Activated T-cell treated with anti-CD3 and anti-CD28 coated beads for 1 hour (primary cell): Measurements from ENCODE around the gene UBA52.

Experiments
- DNase-seq: peaks from one replicate; pipeline ENCODE4 v3.0.0-alpha.2; 2020; ENCODE audit warnings: low read depth

The UBA52 gene

GRCh38 chr19:18608805-18609716 lies 37.4 kb downstream of the UBA52 start:
- DNase-seq: no peak

DNA sequence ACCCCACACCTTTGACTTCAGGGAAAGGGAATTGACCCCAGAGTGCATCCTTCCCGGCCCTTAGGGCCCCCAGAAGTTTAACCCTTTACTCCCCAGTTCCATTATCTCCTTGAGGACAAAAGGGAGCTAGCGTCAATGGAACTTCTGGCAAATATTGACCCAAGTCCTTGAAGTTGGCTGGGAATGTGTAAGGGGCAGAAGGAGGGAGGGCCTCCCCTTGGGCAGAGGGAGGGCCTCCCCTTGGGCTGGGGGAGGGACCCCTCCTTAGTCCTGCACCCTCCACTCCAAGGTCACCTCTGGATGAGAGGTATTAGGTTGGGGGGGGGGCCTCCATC lies 38.0 kb downstream of the UBA52 start:
- DNase-seq: no peak

DNA sequence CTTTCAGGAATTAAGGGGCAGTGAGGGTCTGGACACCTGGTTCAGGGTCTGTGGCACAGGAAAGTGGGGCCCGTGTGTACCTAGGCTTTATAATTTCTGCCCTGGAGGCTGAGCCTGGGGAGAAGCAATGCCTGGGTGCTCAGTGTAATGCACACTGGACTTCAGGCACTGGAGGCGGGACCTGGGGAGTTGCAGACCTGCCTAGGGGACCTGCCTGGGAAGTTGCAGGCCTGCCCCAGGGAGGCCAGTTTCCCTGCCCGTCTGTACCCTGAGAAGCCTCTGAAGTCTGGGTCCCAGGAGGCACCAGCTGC lies 38.5 kb downstream of the UBA52 start:
- no peak for DNase-seq

GRCh38 chr19:18610556-18611326 lies 39.1 kb downstream of the UBA52 start:
- no peak for DNase-seq

DNA sequence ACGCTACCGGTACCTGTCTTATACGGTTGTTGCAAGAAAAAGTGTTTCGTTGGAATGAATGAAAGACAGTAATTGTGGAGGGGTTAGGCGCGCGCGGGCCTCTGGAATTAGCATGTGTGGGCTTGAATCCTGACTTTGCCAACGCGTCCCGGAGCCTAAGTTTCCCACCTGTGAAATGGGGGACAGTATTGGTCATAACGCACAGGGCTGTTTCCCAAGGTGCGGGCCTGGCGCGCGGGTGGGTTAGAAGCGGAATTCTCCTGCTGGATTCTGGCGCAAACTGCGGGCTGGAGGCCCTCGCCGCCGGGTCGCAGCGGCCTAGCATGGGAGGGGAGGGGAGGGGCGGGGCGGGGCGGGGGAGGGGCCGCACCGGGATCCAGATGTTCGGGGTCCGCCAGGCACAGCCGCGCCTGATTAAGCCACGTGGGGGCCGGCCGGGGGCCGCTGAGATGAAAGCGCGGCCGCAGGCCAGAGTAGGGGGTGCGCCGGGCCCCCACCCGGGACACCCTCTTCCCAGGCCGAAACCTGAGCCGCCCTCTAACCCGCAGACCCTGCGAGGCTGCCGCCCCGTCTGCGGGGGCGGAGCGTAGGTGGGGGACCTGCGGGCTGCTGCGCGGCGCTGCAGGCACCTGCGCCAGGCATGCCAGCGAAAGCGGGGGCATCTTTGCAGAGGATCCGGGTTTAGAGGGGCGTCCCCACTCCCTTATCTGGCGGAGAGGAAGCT lies 39.8 kb downstream of the UBA52 start:
- DNase-seq: no peak

DNA sequence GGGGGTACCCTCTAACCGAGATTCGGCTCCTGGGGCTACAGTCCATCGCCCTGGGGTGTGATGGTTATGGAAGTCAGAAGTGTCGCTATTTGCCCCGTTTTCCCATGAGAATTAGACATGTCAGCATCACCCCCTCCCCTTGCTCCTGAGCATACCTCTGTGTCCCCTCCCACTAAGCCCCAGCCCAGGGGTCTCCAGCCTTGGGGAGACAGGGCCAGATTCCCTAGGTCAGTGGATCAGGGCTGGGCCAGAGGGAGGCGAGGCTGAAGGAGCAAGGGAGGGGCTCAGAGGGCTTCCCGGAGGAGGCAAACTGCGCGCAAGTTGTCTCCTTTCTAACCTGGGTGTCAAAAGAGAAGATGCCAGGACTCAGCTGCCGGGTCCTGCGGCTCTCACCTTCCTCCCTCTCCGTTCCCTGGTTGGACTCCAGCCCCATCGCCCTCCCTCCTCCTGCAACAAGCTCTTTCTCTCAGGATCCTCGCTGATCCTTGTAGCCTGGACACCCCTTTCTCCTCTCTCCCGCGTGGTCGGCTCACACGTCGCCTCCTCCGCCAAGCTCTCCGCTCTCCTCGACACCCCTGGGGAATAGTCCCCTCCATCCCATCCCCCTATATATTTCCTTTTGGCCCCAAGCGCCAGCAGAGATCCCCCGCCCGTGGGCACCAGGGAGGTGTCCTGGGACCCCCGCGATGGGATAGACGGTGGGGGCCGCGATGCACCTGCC lies 40.6 kb downstream of the UBA52 start:
- DNase-seq: no peak

GRCh38 chr19:18612772-18613588 lies 41.3 kb downstream of the UBA52 start, which contains the start of gene TMEM59L:
Gene TMEM59L (plus strand): TSS chr19:18612870. CDS start chr19:18612959, 89 bp downstream.
- no peak for DNase-seq

GRCh38 chr19:18613589-18614234 lies 42.1 kb downstream of the UBA52 start:
- no peak for DNase-seq

DNA sequence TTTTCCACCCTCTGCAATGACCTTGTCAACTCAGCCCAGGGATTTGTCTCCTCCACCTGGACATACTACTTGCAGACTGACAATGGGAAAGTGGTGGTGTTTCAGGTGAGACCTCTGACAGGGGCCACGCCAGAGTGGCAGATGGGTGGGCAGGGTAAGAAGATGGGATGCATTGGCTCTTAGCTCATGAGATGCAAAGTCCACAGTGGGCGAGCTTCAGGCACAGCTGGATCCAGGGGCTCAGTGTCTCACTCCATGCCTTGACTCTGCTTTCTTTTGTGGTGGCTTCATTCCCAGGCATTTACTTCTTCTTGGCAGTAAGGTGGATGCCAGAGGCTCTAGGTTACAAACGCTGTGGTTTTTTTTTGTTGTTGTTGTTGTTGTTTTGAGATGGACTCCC lies 44.4 kb downstream of the UBA52 start:
- DNase-seq: no peak

DNA sequence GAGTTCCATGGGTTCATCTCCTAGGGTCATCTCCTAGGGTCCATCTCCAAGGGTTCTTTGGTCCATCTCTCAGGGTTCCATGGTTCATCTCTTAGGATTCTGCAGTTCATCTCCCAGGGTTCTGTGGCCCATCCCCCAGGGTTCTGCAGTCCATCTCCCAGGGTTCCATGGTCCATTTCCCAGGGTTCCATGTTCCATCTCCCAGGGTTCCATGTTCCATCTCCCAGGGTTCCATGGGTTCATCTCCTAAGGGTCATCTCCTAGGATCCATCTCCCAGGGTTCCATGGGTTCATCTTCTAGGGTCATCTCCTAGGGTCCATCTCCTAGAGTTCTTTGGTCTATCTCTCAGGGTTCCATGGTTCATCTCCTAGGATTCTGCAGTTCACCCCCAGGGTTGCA lies 45.9 kb downstream of the UBA52 start:
- no peak for DNase-seq

DNA sequence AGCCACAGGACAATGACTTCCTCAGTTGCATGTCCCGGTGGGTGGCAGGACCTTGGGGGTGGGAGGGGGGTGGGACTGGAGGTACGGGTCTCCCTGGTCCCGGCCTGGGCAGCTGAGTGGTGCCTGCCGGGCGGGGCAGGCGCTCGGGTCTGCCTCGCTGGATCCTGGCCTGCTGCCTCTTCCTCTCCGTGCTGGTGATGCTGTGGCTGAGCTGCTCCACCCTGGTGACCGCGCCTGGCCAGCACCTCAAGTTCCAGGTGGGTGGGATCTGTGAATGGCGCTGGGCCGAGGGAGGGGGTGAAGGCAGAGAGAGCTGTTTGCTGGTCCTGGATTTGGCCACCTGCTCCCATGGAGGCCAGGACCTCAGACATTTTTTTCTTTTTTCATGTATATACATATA lies 46.6 kb downstream of the UBA52 start:
- no peak for DNase-seq

- DNase-seq: no peak
These were observed 48.7 kb downstream of the UBA52 start for GRCh38 chr19:18620311-18620710.

DNA sequence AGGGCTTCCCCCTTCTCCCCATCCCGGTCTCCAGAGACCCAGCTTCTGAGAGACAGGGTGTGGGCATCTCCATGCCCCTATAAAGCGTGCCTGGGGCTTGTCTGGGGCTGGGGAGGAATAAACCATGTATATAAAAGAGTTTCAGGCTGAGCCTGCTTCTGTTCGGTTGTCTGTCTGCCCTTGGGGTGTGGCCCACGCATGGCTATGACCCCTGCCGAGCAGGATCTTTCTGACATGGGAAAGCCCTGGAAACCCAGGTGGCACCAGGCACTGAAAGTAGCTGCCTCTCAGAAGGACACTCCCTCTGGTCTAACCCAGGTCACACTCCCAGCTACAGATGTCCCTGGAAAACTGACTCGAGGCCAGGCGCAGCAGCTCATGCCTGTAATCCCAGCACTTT lies 49.2 kb downstream of the UBA52 start:
- no peak for DNase-seq

- no peak for DNase-seq
These were observed 55.2 kb downstream of the UBA52 start for GRCh38 chr19:18626906-18627305.
